Measurements from ENCODE around the gene POU4F3.

Gene POU4F3

DNA sequence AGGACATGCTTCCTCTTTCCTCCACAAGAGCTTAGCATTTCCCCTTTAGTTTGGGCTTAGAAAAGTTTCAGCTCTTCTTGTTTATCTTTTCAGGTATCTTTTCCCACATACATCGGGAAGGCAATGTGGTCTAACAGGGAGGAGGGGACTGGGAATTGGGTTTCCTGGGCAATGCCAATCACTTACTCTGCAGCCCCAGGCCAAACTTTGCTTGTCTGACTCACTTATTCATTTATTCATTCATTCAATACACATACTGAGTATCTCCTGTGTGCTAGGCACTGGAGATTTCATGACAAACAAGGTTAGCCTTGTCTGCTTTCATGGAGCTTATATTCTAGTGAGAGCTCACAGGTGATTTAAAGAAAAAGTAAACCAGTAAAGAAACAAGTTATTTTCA is 10.7 kb upstream of the POU4F3 start:
- H3K4me3 ChIP-seq (ENCODE audit: low read depth, low read length), result no peak overlapping the region

DNA sequence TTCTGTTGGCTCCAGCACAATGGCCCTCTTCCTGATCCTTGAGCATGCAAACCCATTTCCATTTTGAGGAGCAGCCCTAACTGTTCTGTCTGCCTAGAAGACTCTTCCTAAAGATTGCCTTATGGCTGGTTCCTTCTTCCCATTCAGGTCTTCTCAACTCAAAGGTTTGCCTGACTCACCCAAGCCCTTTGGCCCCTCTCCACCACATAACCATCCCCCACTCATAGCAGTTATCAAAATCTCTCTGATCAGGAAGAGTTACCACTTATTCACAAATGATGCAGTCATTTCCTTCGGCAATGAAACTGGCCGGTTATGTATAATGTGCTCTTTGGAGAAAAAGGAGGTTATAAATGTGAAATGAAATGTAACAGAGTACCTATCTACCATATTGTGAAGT is 8.9 kb upstream of the POU4F3 start:
- H3K4me3 ChIP-seq (ENCODE audit: low read depth, low read length), result no peak overlapping the region
- TF ChIP-seq, protein P1, sequence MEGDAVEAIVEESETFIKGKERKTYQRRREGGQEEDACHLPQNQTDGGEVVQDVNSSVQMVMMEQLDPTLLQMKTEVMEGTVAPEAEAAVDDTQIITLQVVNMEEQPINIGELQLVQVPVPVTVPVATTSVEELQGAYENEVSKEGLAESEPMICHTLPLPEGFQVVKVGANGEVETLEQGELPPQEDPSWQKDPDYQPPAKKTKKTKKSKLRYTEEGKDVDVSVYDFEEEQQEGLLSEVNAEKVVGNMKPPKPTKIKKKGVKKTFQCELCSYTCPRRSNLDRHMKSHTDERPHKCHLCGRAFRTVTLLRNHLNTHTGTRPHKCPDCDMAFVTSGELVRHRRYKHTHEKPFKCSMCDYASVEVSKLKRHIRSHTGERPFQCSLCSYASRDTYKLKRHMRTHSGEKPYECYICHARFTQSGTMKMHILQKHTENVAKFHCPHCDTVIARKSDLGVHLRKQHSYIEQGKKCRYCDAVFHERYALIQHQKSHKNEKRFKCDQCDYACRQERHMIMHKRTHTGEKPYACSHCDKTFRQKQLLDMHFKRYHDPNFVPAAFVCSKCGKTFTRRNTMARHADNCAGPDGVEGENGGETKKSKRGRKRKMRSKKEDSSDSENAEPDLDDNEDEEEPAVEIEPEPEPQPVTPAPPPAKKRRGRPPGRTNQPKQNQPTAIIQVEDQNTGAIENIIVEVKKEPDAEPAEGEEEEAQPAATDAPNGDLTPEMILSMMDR (IDR thresholded peaks at IDR 0.05; ENCODE audit: borderline replicate concordance, insufficient read depth, low read depth, low read length), result no peak

More for the DNA sequence above, 10.7 kb upstream of the POU4F3 start:
- TF ChIP-seq, protein P1 (IDR thresholded peaks at IDR 0.05; ENCODE audit: borderline replicate concordance, insufficient read depth, low read depth, low read length), result no peak

DNA sequence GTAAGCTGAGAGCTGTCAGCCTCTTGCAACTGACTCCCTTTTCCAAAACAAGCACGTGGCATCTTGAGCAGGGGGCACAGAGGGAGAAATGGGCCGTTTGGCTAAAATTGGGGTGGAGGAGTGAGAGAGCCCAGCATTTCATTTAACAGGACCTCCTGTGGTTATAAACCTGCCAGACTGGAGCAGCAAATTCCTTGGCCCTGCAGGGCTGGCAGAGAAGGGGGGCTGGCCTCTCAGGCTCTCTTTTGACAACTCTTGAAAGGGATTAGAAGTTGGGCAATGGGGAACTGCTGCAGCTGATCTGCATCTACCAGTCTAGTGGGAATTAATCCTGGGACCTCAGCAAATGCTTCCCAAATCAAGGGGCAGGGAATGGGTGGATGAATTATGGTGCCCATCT is 7.2 kb upstream of the POU4F3 start:
- no peak overlapping the region for H3K4me3 ChIP-seq (ENCODE audit: low read depth, low read length)
- TF ChIP-seq, protein P1 (IDR thresholded peaks at IDR 0.05; ENCODE audit: borderline replicate concordance, insufficient read depth, low read depth, low read length), result no peak

DNA sequence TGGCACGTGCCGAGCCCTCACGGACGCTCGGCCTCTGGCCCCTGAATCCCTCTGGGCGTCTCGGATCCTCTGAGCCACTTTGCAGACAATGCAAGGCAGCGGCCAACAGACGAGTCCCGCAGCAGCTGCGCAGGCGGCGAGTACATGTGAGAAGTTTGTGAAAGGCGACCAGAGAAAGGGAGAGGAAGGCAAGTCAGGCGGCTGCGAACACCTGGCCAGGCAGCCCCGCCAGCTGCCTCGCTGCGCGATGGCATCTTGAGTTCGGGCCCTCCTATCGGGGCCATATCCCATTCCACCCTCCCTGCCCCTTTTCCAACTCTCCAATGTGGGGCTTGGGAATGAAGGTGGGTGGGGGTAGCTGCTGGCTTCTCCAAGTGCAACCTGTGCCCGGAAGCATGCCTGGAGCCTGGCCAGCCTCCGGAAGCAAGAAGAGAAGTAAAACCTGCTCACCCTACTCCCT is 4.5 kb upstream of the POU4F3 start:
- TF ChIP-seq, protein P1 (IDR thresholded peaks at IDR 0.05; ENCODE audit: borderline replicate concordance, insufficient read depth, low read depth, low read length), result no peak
- no peak overlapping the region for H3K4me3 ChIP-seq (ENCODE audit: low read depth, low read length)

DNA sequence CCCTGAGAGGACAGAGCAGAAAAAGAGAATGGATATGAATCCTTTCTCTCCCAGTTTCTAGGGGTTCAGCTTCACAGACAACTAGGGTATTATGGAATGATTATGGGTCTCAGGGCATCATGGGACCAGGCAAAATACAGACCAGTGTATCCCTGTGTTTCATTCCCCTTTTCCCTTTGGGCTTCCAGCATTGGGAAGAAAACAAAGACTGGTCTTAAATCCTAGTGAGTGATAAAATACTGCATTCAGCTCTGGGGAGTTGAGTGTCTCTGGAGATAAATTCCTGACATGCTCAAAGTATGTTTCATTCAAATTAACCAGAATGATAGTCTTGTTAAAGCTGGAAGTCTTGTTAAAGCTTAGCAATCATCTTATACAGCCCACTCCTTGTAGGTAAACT is 2.4 kb upstream of the POU4F3 start:
- TF ChIP-seq, protein P1 (IDR thresholded peaks at IDR 0.05; ENCODE audit: borderline replicate concordance, insufficient read depth, low read depth, low read length), result no peak
- no peak overlapping the region for H3K4me3 ChIP-seq (ENCODE audit: low read depth, low read length)

DNA sequence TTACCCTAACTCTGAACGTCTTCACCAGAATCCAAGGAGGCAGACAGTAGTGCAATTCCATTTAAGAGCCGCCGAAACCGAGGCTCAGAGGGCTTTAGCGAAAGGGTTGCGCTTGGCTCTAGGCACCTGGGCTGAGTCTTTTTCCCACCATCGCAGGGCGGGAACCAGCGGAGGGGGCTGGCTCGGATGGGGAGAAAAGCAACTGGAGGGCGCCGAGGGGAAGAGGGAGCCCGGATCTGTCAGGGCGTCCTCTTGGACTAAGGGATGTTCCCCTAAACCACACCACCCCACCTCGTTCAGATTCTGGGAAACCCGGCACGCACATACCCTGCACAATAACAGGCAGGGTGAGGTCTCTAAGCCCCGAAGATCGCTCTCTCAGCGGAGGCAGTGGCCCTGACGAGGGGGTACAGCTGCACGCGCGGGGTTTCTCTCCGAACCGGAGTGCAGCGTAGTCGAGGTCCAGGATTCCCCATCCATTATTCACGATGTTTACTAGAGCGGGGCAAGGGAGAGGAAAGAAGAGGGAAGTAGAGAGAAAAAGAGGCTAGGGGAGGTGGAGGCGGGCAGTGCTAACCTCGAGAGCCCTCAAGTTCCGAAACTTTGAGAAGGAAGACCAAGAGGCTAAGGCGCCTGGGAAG is 1.3 kb upstream of the POU4F3 start:
- TF ChIP-seq, protein P1 (IDR thresholded peaks at IDR 0.05; ENCODE audit: borderline replicate concordance, insufficient read depth, low read depth, low read length), result no peak
- H3K4me3 ChIP-seq (ENCODE audit: low read depth, low read length), result no peak overlapping the region

DNA sequence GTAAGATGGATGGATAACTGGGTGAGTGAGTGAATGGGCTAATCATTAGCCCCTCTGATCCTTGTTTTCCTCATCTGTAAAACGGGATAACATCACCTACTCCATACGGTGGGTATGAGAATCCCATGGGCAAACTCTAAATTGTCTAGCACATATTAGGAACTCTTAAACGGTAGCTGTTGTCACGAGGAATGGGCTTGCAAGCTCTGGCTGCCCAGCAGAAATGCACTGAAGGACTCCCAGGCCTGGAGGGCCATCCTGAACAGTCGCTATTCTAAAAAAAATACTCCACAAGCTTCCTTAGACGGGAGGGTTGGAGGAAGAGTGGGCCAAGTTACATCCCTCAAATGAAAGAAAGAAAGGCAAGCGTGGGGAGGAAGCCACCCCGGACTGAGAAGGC is 711 bp upstream of the POU4F3 start:
- TF ChIP-seq, protein P1 (IDR thresholded peaks at IDR 0.05; ENCODE audit: borderline replicate concordance, insufficient read depth, low read depth, low read length), result no peak
- H3K4me3 ChIP-seq (ENCODE audit: low read depth, low read length), result no peak overlapping the region
